ENCODE measurements around the gene SSTR3. TPM values are rescaled to one million over a fixed set of nuclear protein-coding genes. Genes with fewer than 3 reads are reported as not detected.
A peak's percentile ranks its signal among the peaks of the same experiment; 100 is the strongest.

SSTR3 gene
- total and polyA plus RNA-seq, 10 of the 15 experiments (the other 5 are each of a cell fraction or from before 2014, with no cell fraction given), result 0.03 to 4.5 (median 2.4) TPM

DNA sequence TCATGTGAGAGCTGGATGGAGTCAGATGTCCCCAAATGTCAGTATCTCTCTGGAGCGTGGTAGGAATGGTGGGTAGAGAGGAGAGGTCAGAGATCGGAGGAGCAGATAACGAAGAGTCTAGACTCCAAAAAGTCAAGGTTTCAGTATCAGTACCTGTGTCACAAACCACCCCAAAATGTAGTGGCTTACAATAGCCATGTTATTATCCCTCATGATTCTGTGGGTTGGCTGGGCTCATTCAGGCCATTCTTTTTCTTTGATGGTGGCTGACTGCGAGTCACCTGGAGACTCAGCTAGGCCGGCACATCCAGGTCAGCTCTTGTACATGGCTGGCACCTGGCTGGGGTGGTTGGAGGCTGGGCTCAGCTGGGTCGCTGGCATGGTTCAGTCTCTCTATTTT, 7.3 kb upstream of the SSTR3 start (continued):
- no peak for TF ChIP-seq E2F8 (IDR thresholded peaks at IDR 0.05; ENCODE audit: low read depth, partially characterized antibody)
- no peak for TF ChIP-seq PKNOX1 (IDR thresholded peaks at IDR 0.05)
- TF ChIP-seq POLR2AphosphoS5 (IDR thresholded peaks at IDR 0.05; ENCODE audit: low read length), result peak; percentile 32; the same call in 1 of the 2 replicates
- TF ChIP-seq, protein P1, sequence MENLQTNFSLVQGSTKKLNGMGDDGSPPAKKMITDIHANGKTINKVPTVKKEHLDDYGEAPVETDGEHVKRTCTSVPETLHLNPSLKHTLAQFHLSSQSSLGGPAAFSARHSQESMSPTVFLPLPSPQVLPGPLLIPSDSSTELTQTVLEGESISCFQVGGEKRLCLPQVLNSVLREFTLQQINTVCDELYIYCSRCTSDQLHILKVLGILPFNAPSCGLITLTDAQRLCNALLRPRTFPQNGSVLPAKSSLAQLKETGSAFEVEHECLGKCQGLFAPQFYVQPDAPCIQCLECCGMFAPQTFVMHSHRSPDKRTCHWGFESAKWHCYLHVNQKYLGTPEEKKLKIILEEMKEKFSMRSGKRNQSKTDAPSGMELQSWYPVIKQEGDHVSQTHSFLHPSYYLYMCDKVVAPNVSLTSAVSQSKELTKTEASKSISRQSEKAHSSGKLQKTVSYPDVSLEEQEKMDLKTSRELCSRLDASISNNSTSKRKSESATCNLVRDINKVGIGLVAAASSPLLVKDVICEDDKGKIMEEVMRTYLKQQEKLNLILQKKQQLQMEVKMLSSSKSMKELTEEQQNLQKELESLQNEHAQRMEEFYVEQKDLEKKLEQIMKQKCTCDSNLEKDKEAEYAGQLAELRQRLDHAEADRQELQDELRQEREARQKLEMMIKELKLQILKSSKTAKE (IDR thresholded peaks at IDR 0.05; ENCODE audit: low read depth, poor library complexity, severe bottlenecking), result no peak
- TF ChIP-seq SMAD1 (IDR thresholded peaks at IDR 0.05; ENCODE audit: low read depth, partially characterized antibody), result no peak
- TF ChIP-seq YY1 (IDR thresholded peaks at IDR 0.05; ENCODE audit: low read depth, low read length), result peak; percentile 61; the same call in 1 of the 2 replicates
- TF ChIP-seq RUNX3 (IDR thresholded peaks at IDR 0.05; ENCODE audit: low read length), result no peak
- TF ChIP-seq NR2C2 (IDR thresholded peaks at IDR 0.05; ENCODE audit: borderline replicate concordance, control insufficient read depth, insufficient read length, low read depth), result no peak
- TF ChIP-seq WRNIP1 (IDR thresholded peaks at IDR 0.05; ENCODE audit: borderline replicate concordance, low read depth, low read length), result no peak
- no peak for TF ChIP-seq MXI1 (IDR thresholded peaks at IDR 0.05; ENCODE audit: low read depth, low read length)
- TF ChIP-seq ZNF687 (IDR thresholded peaks at IDR 0.05), result peak; percentile 17
- no peak for TF ChIP-seq CEBPB (IDR thresholded peaks at IDR 0.05; ENCODE audit: borderline replicate concordance in 1 of 2, low read depth in 2 of 2, low read length in 2 of 2)
- no peak for TF ChIP-seq NFYB (IDR thresholded peaks at IDR 0.05; ENCODE audit: insufficient read depth, low read depth, low read length)
- TF ChIP-seq POLR2A (IDR thresholded peaks at IDR 0.05; ENCODE audit: low read depth, low read length), result peak; percentile 53
- TF ChIP-seq ZNF24 (IDR thresholded peaks at IDR 0.05), result no peak
- no peak for TF ChIP-seq ZNF207 (IDR thresholded peaks at IDR 0.05; ENCODE audit: borderline replicate concordance)
- TF ChIP-seq POU2F2 (IDR thresholded peaks at IDR 0.05; ENCODE audit: borderline replicate concordance, low read depth, low read length), result peak; percentile 59; the same call in 1 of the 3 replicates
- no peak for TF ChIP-seq ZNF384 (IDR thresholded peaks at IDR 0.05; ENCODE audit: borderline replicate concordance, low read depth, low read length)
- no peak for TF ChIP-seq CHD4 (IDR thresholded peaks at IDR 0.05)
- TF ChIP-seq SP1 (IDR thresholded peaks at IDR 0.05; ENCODE audit: low read depth, low read length), result no peak
- 0 out of 2 replicates have a peak, but pooled peaks have one; percentile 40 for TF ChIP-seq TCF12 (IDR thresholded peaks at IDR 0.05; ENCODE audit: low read depth, low read length)
- no peak for TF ChIP-seq CHD2 (IDR thresholded peaks at IDR 0.05; ENCODE audit: borderline replicate concordance, low read depth, low read length)

All from GM12878 (cell line).